K562 (cell line): Measurements from ENCODE around the gene PARD3B. TPM values are rescaled to one million over a fixed set of nuclear protein-coding genes. Genes with fewer than 3 reads are reported as not detected.

Experiments used
- ATAC-seq: fragments of 200-7000 bp; cut with Tn5 transposase; 3 replicates; pipeline ENCODE4 v1.9.1; 2020; ENCODE audit warnings: moderate library complexity
- BruUV-seq: library from RNA; stranded (reverse); fragments of 400-500 nt; replicated peaks from 2 replicates; lab custom pipeline; 2021; lab: Mats Ljungman, UMichigan
- CTCF ChIA-PET: fragments of 300-600 bp; formaldehyde crosslinking; extraction: SDS; loops from one replicate; lab custom pipeline; 2021; ENCODE audit warnings: low intra/inter-chr PET ratio; lab: Yijun Ruan, JAX
- POLR2A ChIA-PET: fragments of 300-600, 350-650 bp; sonication (Branson Sonifier 250); formaldehyde crosslinking; extraction: SDS; loops from one replicate; lab custom pipeline; 2021; ENCODE audit warnings: antibody characterized with exemption, inconsistent platforms; lab: Yijun Ruan, JAX
- DNase-seq, 4 experiments: peaks; one replicate each; pipeline versions ENCODE4 v3.0.0 to v3.0.0-alpha.2; 2011 to 2018; ENCODE audit warnings: low spot score in 3 of 4, mixed read lengths in 3 of 4; ENCODE audit errors: extremely low read depth in 1 of 4
- FAIRE-seq: peaks from 2 replicates; lab custom pipeline; 2011; peaks lifted over from hg19 to GRCh38; lab: Jason Lieb, UNC
- H2AFZ ChIP-seq: 2 replicates; pipeline ENCODE4 v1.6.0; 2011; ENCODE audit warnings: low read depth, low read length, control low read depth, inconsistent platforms
- H3K27ac ChIP-seq: fragments of 200-600 bp; 3 replicates; pipeline ENCODE4 v1.8.0; 2011; ENCODE audit warnings: low read depth, mild to moderate bottlenecking, control low read depth, inconsistent platforms, low read length, moderate library complexity, mixed read lengths; ENCODE audit errors: extremely low read depth
- H3K27me3 ChIP-seq, 2 experiments: fragments of 300-600 bp in 1 of 2; 2 replicates in 1 of 2; 3 replicates in 1 of 2; pipeline versions ENCODE4 v1.6.0 to v1.8.0; 2011; ENCODE audit warnings: inconsistent platforms in 2 of 2, low read length in 2 of 2, mild to moderate bottlenecking in 1 of 2, mixed read lengths in 1 of 2, moderate library complexity in 1 of 2; ENCODE audit not compliant: control insufficient read depth in 2 of 2, insufficient read depth in 2 of 2
- H3K36me3 ChIP-seq: fragments of 300-600 bp; 3 replicates; pipeline ENCODE4 v1.8.0; 2011; ENCODE audit warnings: mild to moderate bottlenecking, low read length, inconsistent platforms; ENCODE audit not compliant: control insufficient read depth, insufficient read depth
- H3K4me1 ChIP-seq, 2 experiments: fragments of 200-600 bp in 1 of 2; replicated peaks in 1 of 2; 2 replicates in 1 of 2; 3 replicates in 1 of 2; pipeline versions ENCODE4 v1.5.1 to v1.8.0; 2011; ENCODE audit warnings: inconsistent platforms in 2 of 2, low read length in 2 of 2, mild to moderate bottlenecking in 1 of 2, mixed read lengths in 1 of 2, moderate library complexity in 1 of 2; ENCODE audit not compliant: control insufficient read depth in 2 of 2, insufficient read depth in 2 of 2
- H3K4me2 ChIP-seq: 2 replicates; pipeline ENCODE4 v1.6.1; 2011; ENCODE audit warnings: low read length, control low read depth, inconsistent platforms, mixed read lengths; ENCODE audit not compliant: insufficient read depth
- H3K4me3 ChIP-seq: fragments of 200-600 bp; sonication (generic), shearing (Covaris generic); 2 replicates; pipeline ENCODE4 v1.5.1; 2016; ENCODE audit warnings: control low read depth, inconsistent platforms
- H3K79me2 ChIP-seq: fragments of 200-600 bp; 3 replicates; pipeline ENCODE4 v1.8.0; 2011; ENCODE audit warnings: low read length, inconsistent platforms; ENCODE audit not compliant: control insufficient read depth, insufficient read depth
- H3K9ac ChIP-seq, 2 experiments: 2 replicates each; pipeline versions ENCODE4 v1.6.0 to v1.6.1; 2011; ENCODE audit warnings: low read depth in 2 of 2, low read length in 2 of 2, control low read depth in 1 of 2, inconsistent platforms in 1 of 2, mild to moderate bottlenecking in 1 of 2, mixed read lengths in 1 of 2; ENCODE audit not compliant: insufficient read depth in 1 of 2
- H3K9me1 ChIP-seq: one replicate; pipeline ENCODE4 v1.6.0; 2011; ENCODE audit warnings: inconsistent platforms, mild to moderate bottlenecking, low read length, moderate library complexity; ENCODE audit not compliant: control insufficient read depth, insufficient read depth
- H3K9me3 ChIP-seq: replicated peaks from 2 replicates; pipeline ENCODE4 v1.5.1; 2011; ENCODE audit warnings: low read depth, low read length, inconsistent platforms; ENCODE audit not compliant: control insufficient read depth, insufficient read depth
- H4K20me1 ChIP-seq: replicated peaks from 2 replicates; pipeline ENCODE4 v1.6.1; 2011; ENCODE audit warnings: low read length, inconsistent platforms, mixed read lengths; ENCODE audit not compliant: control insufficient read depth, insufficient read depth
- CREB3L1 ChIP-seq: fragments of 450-650 bp; IDR thresholded peaks from 2 replicates; pipeline ENCODE4 v1.6.1; 2014; ENCODE audit warnings: low read depth, mild to moderate bottlenecking, moderate library complexity, borderline replicate concordance
- ETV1 ChIP-seq: fragments of 450-650 bp; conservative IDR thresholded peaks from 2 replicates; pipeline ENCODE4 v1.6.1; 2016; ENCODE audit warnings: missing genetic modification characterization, control low read depth, low read depth, missing compliant biosample characterization
- FOXK2 ChIP-seq, 2 experiments: fragments of 450-650 bp; IDR thresholded peaks in 1 of 2; conservative IDR thresholded peaks in 1 of 2; 2 replicates each; pipeline ENCODE4 v1.6.1; 2016; ENCODE audit warnings: low read depth in 2 of 2, mild to moderate bottlenecking in 1 of 2
- NFIC ChIP-seq: fragments of 450-650 bp; IDR thresholded peaks from 2 replicates; pipeline ENCODE4 v1.6.1; 2017; ENCODE audit warnings: mild to moderate bottlenecking, inconsistent platforms
- POLR2AphosphoS2 ChIP-seq: IDR thresholded peaks from 2 replicates; pipeline ENCODE4 v1.6.1; 2012; ENCODE audit warnings: low read length, improper control_type of control experiment
- RFX5 ChIP-seq: IDR thresholded peaks from 2 replicates; pipeline ENCODE4 v1.6.1; 2011; ENCODE audit warnings: low read depth, mild to moderate bottlenecking, improper control_type of control experiment, low read length
- ZBTB11 ChIP-seq, 3 experiments: fragments of 200-800 bp in 1 of 3; fragments of 250-450 bp in 1 of 3; fragments of 450-650 bp in 1 of 3; sonication (Bioruptor Pico) in 1 of 3; sonication (Bioruptor generic) in 1 of 3; formaldehyde crosslinking in 1 of 3; IDR thresholded peaks; 2 replicates each; pipeline versions ENCODE4 v1.6.1 to v1.8.0; 2016 to 2022; ENCODE audit warnings: mild to moderate bottlenecking in 2 of 3, missing genetic modification characterization in 2 of 3, missing compliant biosample characterization in 1 of 3, moderate library complexity in 1 of 3
- ZBTB5 ChIP-seq: fragments of 450-650 bp; IDR thresholded peaks from 2 replicates; pipeline ENCODE4 v1.6.1; 2017; ENCODE audit warnings: antibody characterized with exemption
- in situ Hi-C: fragments of 300-500 bp; cut with MboI; formaldehyde crosslinking; loops from 4 replicates; pipeline ENCODE4 v1.15.0; 2018; ENCODE audit warnings: inconsistent platforms, mixed read lengths
- intact Hi-C: fragments of 100-400 bp; cut with micrococcal nuclease; formaldehyde crosslinking; loops from 2 replicates; pipeline ENCODE4 v1.14.2; 2022
- polyA plus RNA-seq, 8 experiments: library from polyadenylated mRNA; depleted of rRNA in 4 of 8; stranded (reverse) in 5 of 8; unstranded in 3 of 8; fragments of >200 nt; fragmentation: Nextera tagmentation in 2 of 8; fragmentation: Illumina TruSeq in 1 of 8; extraction: Ambion mirVana in 2 of 8; extraction: Trizol in 1 of 8; gene quantifications; 2 replicates each; pipeline versions ENCODE4 v1.2.1 to v1.2.3, GENCODE V29; 2011 to 2014; ENCODE audit warnings: inconsistent platforms in 1 of 8, missing spikeins in 1 of 8
- total RNA-seq, 7 experiments: library from RNA; depleted of rRNA in 6 of 7; stranded (reverse); fragments of >200 nt in 6 of 7; fragmentation: Illumina TruSeq in 2 of 7; extraction: Trizol in 2 of 7; gene quantifications; 2 replicates each; pipeline versions ENCODE4 v1.2.1 to v1.2.3, GENCODE V29; 2011 to 2021; ENCODE audit warnings: low replicate concordance in 1 of 7

Gene PARD3B
- total and polyA plus RNA-seq, 9 of the 15 experiments (the other 6 are each of a cell fraction or from before 2014, with no cell fraction given) = 0.15 to 3.0 (median 1.1) TPM

GRCh38 chr2:205361970-205362369 is 816.7 kb downstream of the PARD3B start:
- Histone ChIP-seq H2AFZ (no peak overlapping the region), H3K9me1 (no peaks in the 10 kb centered on the region), H3K4me3 (no peak overlapping the region), H3K9me3 (no peaks in the 10 kb centered on the region), H3K36me3 (no peaks in the 10 kb centered on the region), H3K27me3 (no peaks in the 10 kb centered on the region), H3K27ac (no peak overlapping the region), H3K79me2 (no peaks in the 10 kb centered on the region), H3K4me1 (no peaks in the 10 kb centered on the region), H4K20me1 (no peaks in the 10 kb centered on the region), H3K9ac (no peak overlapping the region), H3K4me2 (no peak overlapping the region)
- ATAC-seq (no peak), DNase-seq (no peak), FAIRE-seq (no peak)
- no TSS peak for BruUV-seq
- in situ Hi-C loops = no loop called here
- ChIA-PET POLR2A (no interaction called here), CTCF (no interaction called here)
- TF ChIP-seq ETV1 (tag) (no peak), POLR2AphosphoS2 (no peak), NFIC (no peak), ZBTB11 (CRISPR knock-in tag; IDR thresholded peaks at IDR 0.05) (no peak), RFX5 (no peak), CREB3L1 (no peak), FOXK2 (conservative IDR thresholded peaks at IDR 0.05 in 1 of 2, IDR thresholded peaks at IDR 0.05 in 1 of 2; ENCODE audit: low read depth in 2 of 2) (no peak), ZBTB5 (no peak)
- intact Hi-C loops = no loop called here
